HG03103 (cell line): ENCODE measurements around the gene CEACAM21.
"Not testable (repeated sequence)": the region's sequence is repeated elsewhere in the genome, so short reads cannot be mapped to it uniquely, and the experiment has no call there.

Source experiments
- ATAC-seq: cut with Tn5 transposase; IDR thresholded peaks from one replicate; pipeline ENCODE4 v1.9.1; 2021; ENCODE audit warnings: low read depth; ENCODE audit not compliant: unreplicated experiment

Gene CEACAM21

DNA sequence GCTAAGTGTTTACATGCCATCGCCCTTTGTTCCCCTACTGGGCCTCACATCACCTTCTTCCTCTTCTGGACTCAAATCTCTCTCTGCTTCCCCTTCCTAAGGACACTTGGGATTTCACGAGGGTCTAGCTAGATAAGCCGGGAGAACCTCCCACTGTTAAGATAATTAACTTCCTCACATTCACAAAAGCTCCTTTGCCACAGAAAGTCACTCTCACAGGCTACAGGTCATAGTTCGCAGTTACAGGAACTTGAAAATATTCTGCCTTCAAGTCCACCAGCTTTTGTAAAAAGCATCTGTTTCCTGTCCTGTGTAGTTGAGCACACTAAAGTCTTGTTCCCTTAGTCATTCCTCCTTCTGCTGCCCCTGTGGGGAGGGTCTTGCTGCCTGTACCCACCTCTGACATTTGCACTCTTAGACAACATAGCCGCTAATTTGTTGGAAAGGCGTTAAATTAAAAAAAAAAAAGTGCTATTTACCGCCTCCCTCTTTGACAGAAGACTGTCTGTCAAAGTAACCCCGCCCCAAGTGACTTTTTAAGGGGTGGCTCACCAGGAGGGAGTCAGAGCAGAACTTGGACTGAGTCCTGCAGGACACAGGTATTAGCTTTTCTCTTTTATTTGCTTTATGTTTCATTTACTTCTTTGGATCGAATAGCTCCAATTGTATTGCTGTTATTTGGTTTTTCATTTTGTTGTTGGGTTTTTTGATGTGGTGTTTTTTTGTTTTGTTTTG is 26.8 kb upstream of the CEACAM21 start:
- no peak for ATAC-seq

DNA sequence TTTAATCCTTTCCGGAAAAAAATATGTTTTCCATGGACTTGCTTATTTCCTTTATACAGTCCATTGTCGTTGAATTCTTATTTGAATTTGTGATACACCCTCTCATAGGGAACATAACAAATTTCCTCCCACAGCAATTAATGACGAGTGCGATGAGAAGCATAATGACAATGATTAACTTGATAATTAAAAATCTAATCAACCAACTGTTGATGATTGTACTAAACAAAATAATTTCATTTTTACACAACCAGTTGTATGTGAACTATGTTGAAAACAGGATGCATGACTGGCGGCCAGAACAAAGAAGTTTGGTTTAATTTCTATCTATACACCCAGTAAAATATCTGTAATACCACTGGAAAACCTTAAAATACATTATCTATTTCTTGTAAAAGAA is 26.1 kb upstream of the CEACAM21 start:
- ATAC-seq, result no peak

DNA sequence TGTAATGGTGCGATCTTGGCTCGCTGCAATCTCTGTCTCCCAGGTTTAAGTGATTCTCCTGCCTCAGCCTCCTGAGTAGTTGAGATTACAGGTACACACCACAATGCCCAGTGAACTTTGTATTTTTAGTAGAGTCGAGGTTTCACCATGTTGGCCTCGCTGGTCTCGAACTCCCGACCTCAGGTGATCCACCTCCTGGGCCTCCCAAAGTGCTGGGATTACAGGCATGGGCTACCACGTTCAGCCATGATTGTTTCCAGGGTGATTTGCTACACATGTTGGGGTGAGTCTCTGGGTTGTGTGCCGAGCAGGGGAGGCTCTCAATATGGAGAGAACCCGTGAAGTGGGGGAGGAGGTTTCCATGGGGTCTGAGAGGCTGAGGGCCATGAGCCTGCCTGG is 24.8 kb upstream of the CEACAM21 start:
- ATAC-seq, result no peak

DNA sequence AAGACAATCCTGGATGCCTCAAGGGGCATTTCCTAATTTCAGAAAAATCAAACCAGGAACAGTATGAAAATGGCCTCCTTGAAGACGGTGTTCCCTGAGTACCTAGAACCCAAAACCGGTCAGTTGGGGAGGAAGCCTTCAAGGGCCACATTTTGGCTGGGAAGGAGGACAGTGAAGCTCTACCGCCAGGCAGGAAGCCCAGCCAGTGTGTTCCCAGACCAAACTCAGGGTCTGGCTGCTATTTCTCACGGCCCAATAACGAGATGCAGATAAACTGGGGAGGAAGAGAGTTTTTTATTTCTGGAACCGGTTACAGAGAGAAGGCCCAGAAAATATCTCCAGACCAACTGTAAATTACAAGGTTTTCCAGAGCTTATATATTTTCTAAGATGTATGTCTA is 24.3 kb upstream of the CEACAM21 start:
- no peak for ATAC-seq

DNA sequence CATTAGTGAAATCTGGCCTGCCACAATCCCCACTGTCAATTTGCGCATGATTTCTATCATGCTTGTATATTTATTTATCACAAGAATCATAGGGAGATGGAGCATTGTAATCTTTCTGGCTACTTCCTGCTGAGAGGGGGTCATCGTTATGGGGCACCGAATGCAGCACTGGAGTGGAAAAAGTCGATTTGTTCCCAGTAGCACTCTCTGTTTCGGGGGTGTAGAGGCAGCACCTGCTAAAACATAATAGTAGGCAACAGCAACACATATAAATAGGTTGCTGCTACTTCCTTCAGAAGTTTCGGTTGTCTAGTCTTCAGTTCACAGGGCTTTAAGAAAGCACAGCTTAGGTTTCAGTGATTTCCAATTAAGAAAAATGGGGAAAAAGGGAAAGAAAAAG is 23.4 kb upstream of the CEACAM21 start:
- peak; percentile 51 for ATAC-seq

DNA sequence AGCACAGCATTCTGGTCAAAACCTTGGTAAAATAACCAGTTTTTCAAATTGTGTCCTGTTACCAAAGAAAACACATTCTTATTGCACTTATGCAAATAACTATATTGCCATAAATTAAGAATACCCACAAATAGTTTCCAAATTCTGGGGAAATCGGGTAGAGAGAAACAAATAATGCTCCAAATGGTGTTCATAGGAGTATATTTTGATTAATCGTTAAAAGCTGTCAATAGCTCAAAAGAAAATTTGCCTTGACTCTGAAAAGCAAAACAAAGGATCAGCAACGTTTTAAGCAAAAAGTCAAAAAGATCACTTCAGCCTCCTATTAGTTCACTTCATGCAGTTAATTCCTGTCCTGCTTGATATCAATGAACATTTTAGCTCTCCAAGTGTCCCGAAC is 22.2 kb upstream of the CEACAM21 start:
- ATAC-seq, result no peak

DNA sequence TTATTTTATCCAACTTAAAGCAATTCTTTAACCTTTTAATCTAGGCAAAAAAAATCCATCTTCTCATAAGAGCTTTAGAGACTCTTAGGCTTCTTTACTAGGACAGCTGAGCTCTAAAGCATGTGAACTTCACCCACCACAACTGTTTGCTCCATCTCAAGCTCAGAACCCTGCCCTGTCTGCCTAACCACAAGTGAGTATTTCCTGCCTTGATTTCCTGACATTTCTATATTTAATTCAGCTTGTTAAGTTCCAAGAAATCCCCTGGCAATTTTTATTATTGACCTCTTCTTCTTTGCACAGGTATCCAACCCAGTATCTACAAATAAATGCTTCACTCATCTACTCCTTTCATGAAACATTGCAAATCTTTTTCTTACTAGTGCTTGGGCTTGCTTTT is 21.1 kb upstream of the CEACAM21 start:
- no peak for ATAC-seq

DNA sequence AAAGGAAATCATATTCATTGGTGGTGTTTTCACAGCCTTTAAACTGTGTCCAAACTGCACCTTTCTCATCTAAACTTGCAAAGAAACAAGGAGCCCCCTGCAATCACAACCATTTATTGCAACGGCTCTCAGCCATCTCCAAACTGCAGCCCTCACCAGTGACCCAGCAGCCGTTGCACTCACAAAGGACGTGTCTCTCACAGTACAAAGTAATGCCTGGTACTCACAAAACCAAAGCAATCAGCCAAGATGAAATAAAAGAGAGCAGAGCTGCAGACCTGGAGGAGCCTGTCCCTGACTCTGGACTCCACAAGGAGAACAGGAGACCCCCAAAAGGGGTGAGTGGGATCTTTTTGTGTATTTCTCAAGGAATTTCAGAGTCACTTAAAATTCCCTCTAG is 20.2 kb upstream of the CEACAM21 start:
- ATAC-seq, result no peak

DNA sequence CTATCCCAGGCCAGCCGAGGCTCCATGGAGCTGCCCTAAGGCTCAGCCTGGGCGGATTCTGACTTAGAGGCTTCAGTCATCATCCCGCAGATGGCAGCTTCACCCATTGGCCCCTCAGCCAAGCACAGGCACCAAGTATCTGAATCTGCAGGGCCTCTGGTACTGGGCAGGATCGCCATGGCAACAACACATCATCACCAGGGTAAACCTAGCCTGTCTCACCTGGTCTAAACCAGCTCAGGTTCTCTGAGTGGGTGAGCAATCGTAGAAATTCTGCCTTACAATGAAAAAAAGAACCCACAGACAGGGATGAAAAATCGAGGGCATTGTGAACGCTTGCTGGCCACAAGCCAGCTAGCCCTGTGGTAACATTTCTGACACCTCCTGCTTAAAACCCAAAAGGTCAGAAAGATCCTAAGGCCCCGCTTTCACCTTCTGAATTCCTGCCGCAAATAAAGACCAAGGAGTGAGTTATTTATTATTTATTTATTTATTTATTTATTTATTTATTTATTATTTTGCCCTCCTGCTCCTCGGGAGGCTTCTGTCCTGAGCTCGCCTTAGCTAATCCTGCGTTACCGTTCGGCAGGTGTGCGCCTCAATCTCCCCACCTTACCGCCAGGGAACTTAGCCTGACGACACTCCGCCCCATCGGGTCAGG is 12.0 kb upstream of the CEACAM21 start:
- ATAC-seq, result no peak

DNA sequence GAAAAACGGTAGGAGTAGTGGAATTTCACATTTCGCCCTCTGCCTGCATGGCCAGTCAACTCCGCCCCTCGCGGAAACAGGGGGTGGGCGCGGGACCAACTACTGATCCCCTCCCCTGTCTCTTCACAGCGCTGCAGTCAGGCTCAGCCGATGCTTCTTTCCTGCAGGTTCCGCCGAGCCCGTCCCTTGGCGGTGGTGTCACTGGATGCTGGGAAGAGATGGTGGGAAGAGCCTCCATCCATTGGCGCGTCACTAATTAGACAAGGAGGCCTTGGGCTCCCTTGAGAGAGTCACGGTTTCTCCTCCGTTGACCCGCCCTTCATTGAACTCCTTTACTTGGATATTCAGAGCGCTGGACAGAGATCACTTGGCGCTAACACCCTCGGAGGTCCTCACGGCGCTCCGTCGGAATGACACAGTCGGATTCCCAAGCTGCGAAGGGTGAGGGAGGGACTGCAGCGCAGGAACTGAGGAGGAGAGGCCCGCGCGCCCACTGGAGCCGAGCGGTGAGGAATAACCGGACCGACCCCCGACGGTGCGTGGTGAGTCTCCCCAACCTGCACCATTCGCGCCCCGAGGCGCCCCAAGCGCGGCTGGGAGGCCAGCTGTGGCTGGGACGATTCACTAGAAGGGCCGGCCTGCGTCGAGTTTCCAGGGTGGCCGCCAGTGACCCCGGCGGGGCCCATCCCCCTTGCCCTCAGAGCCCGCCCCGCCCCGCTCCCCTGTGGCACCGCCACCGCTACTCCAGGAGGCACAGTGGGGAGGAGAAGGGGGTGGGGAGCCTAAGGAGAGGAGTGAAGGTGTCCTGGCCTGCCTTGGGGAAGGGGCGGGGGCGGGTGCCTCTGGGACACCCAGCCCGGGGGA is 11.2 kb upstream of the CEACAM21 start:
- ATAC-seq, result no peak

DNA sequence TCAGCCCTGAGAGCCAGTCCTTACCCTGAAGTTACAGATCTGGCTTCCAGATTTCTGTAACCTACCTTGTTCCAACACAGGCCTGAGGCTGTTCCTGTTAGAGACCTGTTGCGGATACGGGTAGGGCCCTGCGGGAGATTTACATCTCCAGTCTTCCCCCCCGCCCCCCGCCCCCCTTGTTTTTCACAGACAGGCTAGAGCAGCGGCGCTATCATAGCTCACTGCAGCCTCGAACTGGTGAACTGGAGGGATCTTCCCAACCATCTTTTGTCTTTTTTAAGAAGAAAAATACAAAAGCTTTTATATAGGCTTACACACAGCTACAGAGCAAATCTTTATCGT is 10.6 kb upstream of the CEACAM21 start:
- no peak for ATAC-seq

DNA sequence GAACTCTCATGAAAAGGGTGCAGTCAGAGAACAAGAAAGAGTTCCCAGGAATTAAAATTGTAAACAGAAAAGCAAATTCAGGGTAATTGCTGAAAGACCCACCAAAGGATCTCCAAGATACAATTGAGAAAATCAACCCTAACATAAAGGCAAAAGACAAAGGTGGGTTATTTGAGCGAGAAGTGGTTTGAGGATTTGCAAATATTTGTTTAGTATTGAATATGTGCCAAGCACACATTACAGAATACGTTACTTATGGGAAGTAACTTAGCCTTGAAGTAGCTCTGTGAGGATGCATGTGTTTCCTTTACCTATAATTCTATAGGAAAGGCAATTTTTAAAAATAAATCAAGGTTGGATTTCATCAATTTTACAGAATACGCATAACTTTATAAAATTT is 10.0 kb upstream of the CEACAM21 start:
- no peak for ATAC-seq

DNA sequence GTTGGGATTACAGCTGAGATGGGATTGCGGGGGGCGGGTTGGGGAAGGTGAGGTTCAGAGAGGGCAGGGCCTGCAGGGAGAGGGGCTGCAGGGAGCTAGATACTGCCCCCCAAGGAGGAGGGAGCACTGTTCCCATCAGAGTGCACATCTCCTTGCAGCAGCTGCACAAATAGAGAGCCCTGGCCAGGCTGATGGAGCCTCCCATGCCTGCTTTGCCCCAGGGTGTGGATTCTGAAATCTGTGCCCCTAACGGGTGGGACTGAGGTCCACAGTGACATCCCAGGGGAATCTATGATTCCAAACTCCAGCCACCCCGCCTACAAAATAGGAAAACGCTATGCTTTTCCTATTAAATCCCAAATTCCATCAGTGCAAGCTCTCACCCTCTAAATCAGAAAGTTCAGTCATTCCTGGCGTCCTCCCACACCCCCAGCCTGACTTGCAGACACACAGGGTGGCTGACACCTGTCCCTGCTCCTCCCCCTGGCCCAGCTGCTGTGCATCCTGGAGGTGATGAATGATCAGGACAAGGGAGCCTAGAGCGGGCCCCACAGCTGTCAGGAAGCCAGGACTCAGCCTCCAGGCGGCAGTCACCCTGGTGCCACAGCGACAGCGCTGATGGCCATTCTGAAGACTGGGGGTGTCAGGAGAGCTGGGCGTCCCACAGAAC is 6.3 kb upstream of the CEACAM21 start:
- no peak for ATAC-seq

DNA sequence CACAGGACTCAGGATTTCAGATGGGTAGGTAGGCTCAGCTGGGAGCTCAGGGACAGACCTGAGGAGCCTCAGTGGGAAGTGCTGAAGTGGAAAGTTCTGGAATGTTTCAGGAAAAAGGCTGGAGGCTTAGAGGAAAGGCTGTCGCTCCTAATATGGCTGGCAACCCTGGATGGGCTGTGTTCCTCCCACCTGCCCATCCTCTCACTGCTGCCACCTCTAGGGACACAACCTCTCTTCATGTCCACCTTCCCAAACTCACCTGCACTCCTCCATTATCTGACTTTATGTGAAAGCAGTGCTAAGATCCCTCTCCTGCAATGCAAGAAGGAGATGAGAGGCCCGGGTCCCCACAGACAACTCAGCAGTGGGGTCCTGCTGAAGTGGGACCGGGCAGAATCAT is 5.8 kb upstream of the CEACAM21 start:
- ATAC-seq, result no peak

DNA sequence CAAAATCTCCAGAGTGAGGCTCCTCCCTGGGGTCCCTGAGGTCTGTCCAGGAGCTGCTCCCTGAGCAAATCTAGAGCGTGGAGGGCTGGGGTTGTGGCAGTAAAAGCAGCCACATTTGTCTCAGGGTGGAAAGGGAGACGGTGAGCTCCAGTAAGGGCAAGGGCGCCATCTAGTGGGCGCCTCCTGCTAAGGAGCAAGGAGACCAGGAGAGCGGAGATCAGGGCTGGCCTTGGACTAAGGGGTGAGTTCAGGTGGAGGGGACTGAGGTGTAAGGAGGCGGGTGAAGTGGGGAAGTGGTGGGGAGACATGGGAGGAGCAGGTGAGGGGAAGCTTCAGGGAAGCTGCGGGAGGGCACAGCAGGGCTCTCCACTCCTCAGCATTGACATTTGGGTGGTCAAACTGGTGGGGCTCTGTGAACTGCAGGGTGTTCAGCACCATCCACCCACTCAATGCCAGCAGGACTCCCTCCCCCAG is 5.3 kb upstream of the CEACAM21 start:
- ATAC-seq, result no peak

DNA sequence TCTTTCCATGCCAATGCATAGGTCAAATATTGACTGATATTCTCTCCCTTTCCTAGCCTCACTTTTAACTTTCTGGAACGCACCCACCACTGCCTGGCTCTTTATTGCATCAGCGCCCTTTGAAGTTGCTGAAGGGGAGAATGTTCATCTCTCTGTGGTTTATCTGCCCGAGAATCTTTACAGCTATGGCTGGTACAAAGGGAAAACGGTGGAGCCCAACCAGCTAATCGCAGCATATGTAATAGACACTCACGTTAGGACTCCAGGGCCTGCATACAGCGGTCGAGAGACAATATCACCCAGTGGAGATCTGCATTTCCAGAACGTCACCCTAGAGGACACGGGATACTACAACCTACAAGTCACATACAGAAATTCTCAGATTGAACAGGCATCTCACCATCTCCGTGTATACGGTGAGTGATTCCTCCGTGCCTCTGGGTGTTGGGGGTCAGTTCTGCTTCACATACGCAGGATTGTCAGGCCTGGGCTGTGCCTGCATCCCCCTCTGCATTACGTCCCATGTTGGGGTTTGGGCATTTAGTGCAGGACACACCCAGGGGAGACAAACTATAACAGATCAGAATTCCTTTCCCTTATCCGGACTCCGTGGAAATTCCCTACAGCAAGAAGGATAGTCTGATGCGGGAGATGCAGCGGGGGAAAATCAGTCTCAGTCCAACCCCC is 1.3 kb downstream of the CEACAM21 start:
- no peak for ATAC-seq

DNA sequence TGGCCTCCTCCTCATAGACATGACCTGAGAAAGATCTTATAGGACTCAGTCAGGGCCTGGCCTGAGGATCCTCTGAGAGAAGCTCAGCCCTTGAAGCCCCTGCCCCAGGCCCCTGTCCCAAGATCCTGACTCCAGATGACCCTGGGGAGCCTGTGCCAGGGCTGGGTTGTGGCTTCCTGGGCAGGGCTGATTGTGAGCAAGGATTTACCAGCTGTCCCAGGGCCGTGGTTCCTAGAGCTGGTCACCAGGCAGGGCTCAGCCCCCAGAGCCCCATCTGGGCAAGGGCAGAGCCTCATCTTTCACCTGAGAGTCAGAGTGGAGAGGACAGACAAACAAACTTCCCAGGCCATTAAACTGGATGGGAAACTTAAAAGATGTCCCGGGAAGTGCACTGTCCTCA is 1.9 kb downstream of the CEACAM21 start:
- no peak for ATAC-seq

DNA sequence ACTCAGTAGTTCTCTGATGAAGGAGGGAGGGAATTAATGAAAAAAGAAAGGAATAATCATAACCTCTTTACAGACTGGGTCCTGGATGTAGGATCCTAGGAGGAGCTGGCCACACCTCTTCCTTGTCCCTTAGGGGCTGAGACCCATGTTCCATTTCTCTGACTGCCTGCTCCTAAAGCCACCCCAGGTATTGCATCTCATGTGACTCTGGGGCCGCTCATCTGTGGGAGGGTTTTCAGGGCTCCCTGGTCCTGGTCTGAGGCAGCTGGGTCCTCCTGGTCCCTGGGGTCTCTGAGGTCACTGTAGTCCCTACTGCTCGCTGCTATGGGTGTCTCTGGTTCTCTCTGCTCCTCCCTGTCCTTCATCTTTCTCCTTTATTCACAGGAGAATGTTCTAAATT is 2.9 kb downstream of the CEACAM21 start:
- no peak for ATAC-seq

DNA sequence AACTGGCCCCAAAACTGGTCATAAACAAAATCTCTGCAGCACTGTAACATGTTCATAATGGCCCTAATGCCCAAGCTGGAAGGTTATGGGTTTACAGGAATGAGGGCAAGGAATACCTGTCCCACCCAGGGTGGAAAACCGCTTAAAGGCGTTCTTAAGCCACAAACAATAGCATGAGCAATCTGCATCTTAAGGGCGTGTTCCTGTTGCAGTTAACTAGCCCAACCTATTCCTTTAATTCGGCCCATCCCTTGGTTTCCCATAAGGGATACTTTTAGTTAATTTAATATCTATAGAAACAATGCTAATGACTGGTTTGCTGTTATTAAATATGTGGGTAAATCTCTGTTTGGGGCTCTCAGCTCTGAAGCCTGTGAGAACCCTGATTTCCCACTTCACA is 5.1 kb downstream of the CEACAM21 start:
- ATAC-seq, result not testable (repeated sequence)

DNA sequence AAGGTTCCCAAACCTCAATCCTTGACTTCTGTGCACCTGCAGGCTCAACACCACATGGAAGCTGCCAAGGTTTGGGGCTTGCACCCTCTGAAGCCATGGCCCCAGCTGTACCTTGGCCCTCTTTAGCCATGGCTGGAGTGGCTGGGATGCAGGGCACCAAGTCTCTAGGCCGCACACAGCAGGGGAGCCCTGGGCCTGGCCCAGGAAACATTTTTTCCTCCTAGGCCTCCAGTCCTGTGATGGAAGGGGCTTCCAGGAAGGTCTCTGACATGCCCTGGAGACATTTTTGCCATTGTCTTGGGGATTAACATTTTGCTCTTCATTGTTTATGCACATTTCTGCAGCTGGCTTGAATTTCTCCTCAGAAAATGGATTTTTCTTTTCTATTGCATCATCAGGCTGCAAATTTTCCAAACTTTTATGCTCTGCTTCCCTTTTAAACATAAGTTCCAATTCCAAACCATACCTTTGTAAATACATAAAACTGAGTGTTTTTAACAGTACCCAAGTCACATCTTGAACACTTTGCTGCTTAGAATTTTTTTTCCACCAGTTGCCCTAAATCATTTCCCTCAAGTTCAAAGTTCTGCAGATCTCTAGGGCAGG is 6.7 kb downstream of the CEACAM21 start:
- not testable (repeated sequence) for ATAC-seq
